HUDEP-2 (cell line): Measurements from ENCODE around the gene PKIG.

ENCODE experiments used
- DNase-seq, 76 experiments: peaks; one replicate each; lab custom pipeline; 2025; ENCODE audit not compliant: unreplicated experiment in 76 of 76; lab: John Stamatoyannopoulos, UW

PKIG gene

GRCh38 chr20:44615876-44616603, 33.7 kb downstream of the PKIG start:
- no peak for DNase-seq

- peak in 1 of 76 experiments; percentile 10 for DNase-seq
Measured at GRCh38 chr20:44616604-44616964, 34.2 kb downstream of the PKIG start.

DNA sequence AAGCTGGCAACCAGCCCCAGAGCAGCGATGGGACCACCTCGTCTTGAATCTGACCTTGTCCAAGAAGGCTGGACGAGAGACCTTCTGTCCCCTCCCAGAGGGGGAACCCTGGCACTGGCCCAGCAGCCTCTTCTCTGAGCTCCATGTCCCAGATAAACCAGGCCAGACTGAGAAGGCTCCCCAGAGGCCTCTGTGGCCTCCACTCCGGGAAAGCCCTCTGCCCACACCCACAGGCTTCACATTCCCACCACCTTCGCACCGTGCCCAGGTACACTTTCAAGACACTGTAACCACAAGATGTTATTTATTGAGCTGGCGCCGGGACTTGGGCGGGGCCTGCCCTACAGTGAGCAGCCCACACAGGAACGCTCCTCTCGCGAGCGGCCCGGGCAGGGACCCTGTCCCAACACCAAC, 35.9 kb downstream of the PKIG start:
- no peak for DNase-seq

DNA sequence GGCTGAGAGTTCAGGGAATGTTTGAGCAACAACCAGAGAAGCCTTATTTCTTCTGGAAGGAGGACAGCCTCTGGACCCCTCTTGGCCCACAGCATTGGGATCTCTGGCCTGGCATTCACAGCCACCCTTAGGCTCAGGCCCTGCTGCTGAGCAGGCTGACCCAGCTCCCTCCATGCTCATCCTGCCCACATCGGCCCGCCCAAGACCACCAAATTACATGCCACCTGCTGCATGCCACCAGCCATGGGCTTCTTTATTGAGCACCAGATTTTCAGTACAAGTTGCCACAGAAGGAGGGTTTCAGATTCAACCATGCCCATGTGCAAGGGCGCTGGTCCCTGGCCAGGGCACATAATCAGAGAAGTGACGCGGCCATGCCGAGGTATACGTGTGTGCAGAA, 36.9 kb downstream of the PKIG start:
- DNase-seq, result no peak

DNA sequence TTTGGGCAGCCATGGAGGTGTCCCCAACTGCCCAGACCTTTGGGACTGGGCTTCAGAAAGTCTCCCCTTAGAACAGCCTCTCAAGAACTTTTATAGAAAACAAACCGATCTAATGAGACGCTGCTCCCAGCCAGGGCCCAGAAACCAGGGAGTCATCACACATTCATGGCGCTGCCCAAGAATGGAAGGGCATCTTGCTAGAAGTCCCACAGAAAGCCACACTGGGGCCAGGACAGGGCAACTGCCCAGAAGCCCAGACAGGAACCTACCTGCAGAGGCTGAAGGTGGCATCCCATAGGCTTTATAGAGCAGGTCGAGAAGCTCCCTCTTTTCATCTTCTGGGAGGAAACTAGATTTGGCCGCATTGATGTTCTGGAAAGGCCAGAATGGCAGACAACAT, 37.7 kb downstream of the PKIG start:
- DNase-seq, result no peak

- DNase-seq, result no peak
Measured at GRCh38 chr20:44621325-44621724, 38.9 kb downstream of the PKIG start.

GRCh38 chr20:44621939-44622338, 39.6 kb downstream of the PKIG start:
- no peak for DNase-seq

DNA sequence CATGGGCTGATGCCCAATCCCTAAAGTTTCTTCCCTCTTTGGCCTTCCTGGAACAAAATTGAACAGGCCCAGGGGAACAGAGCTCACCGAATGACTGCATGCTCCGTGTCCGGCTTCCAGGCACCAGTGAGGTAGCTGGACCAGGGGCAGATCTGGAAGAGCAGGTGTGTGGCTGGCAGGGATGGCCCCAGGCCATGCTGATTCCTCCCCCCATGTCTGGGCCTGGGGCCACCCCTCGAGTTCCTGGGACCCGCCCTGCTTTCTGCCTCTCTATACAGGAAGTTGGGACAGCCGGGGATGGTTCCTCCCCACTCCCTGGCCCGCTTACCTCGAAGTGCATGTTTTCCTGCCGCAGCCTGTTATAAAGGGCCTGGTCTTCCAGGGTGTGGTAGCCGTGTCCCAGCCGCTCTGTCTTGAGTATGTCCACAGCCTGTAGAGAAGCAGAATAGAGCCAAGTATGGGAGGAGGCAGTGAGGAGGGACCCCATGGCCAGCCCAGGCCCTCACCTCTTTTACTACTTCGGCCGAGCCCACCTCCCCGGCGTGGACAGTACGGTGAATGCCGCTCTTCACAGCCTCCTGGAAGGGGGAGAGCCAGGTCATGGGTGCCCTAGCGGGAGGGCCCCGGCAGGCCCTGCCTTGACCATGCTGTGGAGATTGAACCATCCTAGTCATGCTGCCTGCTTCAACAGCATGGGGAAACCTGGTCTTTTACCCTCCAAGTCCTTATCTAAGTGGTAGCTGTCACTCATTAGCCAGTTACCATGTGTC, 40.3 kb downstream of the PKIG start:
- no peak for DNase-seq

DNA sequence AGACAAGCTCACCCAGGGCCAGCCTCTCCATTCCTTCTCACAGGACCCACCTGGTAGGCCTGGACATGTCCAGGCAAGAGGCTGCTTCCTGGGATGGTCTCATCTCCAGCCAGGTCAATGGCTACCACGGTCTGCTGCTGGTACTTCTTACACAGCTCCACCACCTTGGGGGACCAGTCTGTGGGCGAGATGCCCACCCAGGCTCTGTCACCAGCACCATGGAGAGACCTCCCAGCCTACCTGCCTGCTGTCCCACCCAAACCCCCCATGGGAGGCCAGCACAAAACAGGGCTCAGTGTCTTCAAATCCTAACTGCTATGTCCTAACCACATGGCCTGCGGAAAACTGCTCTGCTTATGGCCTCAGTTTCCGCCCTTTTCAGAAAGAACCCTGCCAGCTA, 41.8 kb downstream of the PKIG start:
- DNase-seq, result no peak

DNA sequence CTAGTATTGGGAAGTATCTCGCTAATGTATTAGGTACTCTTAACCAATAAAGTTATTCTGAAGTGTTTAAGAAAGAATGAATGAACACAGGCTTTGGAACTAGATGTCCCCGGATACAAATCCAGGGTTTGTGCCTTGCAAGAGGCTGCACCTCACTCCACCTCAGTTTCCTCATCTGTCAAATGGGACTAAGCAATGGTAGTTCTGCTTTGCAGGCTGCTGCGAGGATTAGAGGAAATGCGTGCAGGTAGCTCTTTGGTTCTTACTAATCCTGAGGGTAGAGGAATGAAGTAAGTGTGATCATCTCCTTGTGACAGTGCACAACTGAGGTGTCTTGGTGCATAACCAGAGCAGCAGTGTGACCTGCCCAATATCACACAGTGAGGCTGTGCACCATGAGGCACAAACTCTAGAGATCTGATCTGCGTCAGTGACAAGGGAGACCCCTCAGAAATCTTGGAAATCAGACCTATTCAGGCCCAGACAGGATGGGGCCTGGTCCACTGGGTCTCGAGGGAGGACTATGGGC, 42.4 kb downstream of the PKIG start:
- no peak for DNase-seq

GRCh38 chr20:44625361-44625760, 43.0 kb downstream of the PKIG start:
- no peak for DNase-seq

GRCh38 chr20:44626278-44626677, 43.9 kb downstream of the PKIG start:
- no peak for DNase-seq

- DNase-seq, result no peak
Measured at GRCh38 chr20:44627364-44628010, 45.1 kb downstream of the PKIG start.

GRCh38 chr20:44629017-44629385, 46.6 kb downstream of the PKIG start:
- no peak for DNase-seq

- DNase-seq, result no peak
Measured at GRCh38 chr20:44629542-44629941, 47.2 kb downstream of the PKIG start.

- DNase-seq, result no peak
Measured at GRCh38 chr20:44630297-44630696, 47.9 kb downstream of the PKIG start.

- no peak for DNase-seq
Measured at GRCh38 chr20:44632103-44632752, 49.8 kb downstream of the PKIG start.

DNA sequence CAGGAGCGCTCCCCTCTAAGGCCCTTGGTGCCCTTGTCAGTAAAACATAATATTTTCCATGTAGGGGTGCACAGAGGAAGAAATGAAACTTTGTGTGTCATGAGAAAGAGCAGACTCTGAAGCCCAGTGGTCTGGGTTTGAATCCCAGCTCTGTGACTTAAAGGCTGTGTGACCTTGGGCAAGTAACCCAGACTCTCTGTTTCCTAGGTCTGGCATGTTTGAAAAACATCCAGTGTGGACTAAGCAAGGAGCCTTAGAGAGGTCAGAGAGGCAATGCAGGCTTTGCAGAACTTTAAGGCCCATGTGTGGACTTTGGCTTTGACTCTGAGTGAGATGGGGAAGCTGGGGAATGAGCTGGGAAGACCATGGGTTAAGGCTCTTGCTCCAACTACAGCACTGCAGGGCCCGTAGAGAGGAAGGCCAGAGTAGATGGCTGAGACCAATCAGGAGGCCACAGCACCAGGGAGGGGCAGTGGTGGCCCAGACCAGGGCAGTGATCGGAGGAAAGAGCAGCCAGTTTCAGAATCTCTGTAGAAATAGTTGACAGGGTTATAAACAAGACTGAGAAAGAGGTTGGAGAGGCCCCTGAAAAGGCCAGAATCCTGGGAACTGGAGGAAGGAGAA, 50.9 kb downstream of the PKIG start:
- DNase-seq, result no peak

DNA sequence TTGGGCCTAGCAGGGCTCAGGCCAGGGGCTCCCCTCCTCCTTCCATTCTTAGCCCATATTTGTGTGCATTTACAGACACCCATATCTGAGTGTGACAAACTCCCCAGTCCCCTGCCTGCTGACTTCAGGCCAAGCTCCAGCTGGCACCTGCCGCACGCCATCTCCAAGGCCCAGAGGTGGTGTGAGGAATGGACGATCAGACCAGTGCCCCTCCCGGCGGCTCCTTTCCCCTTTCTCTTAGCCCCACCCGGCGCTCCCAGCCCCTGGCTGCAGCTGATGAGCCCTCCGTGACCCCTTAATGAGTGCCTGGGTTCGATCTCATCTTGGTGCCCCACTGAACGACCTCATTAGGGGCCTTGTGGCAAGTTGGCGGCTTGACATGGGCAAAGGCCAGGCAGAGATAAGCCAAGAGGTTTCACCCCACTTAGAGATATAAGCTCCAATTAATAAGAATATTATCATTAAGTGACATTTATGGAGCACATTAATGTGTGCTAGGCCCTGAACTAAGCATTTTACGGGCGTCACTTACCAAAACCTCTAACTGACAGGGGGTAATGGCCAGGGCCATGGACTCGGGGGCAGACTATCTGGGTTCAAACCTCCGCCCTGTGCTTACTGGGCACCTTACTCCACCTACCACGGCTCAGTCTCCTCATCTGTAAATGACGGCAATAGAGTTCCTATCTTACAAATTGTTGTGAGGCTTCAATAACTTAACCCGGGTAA, 51.7 kb downstream of the PKIG start:
- no peak for DNase-seq

GRCh38 chr20:44635877-44636276, 53.5 kb downstream of the PKIG start:
- DNase-seq, result no peak
